Hepatocyte (in vitro differentiated cells): ENCODE data around the gene RCAN2. TPM values are rescaled to one million over a fixed set of nuclear protein-coding genes. Genes with fewer than 3 reads are reported as not detected.

Experiments used
- DNase-seq: peaks from one replicate; pipeline ENCODE4 v3.0.0-alpha.2; 2016; ENCODE audit warnings: low spot score
- H2AFZ ChIP-seq: fragments of 200-600 bp; sonication (generic); 2 replicates; pipeline ENCODE4 v1.6.0; 2016; ENCODE audit warnings: antibody characterized with exemption, mild to moderate bottlenecking
- H3K27ac ChIP-seq: fragments of 200-600 bp; sonication (generic); 2 replicates; pipeline ENCODE4 v1.5.1; 2016; ENCODE audit warnings: mild to moderate bottlenecking
- H3K27me3 ChIP-seq: fragments of 200-600 bp; sonication (generic); 2 replicates; pipeline ENCODE4 v1.6.1; 2016
- H3K36me3 ChIP-seq: fragments of 200-600 bp; sonication (generic); replicated peaks from 2 replicates; pipeline ENCODE4 v1.5.1; 2016; ENCODE audit warnings: low read depth; ENCODE audit not compliant: insufficient read depth
- H3K4me1 ChIP-seq: fragments of 200-600 bp; sonication (generic); 2 replicates; pipeline ENCODE4 v1.5.1; 2016; ENCODE audit warnings: mild to moderate bottlenecking, moderate library complexity; ENCODE audit not compliant: insufficient read depth
- H3K4me2 ChIP-seq: fragments of 200-600 bp; sonication (generic); 2 replicates; pipeline ENCODE4 v1.6.0; 2016
- H3K4me3 ChIP-seq: fragments of 200-600 bp; sonication (generic); 2 replicates; pipeline ENCODE4 v1.5.1; 2016; ENCODE audit warnings: mild to moderate bottlenecking
- H3K79me2 ChIP-seq: fragments of 200-600 bp; sonication (generic); 2 replicates; pipeline ENCODE4 v1.6.0; 2017; ENCODE audit warnings: mild to moderate bottlenecking
- H3K9me2 ChIP-seq: fragments of 200-600 bp; sonication (generic); replicated peaks from 2 replicates; pipeline ENCODE4 v1.6.0; 2017; ENCODE audit warnings: mild to moderate bottlenecking; ENCODE audit not compliant: insufficient read depth
- H3K9me3 ChIP-seq: fragments of 200-600 bp; sonication (generic); 2 replicates; pipeline ENCODE4 v1.5.1; 2016; ENCODE audit warnings: low read depth, mild to moderate bottlenecking
- H4K20me1 ChIP-seq: fragments of 200-600 bp; sonication (generic); 2 replicates; pipeline ENCODE4 v1.6.0; 2016; ENCODE audit warnings: mild to moderate bottlenecking; ENCODE audit not compliant: insufficient read depth, poor library complexity, severe bottlenecking
- EZH2 ChIP-seq: fragments of 200-600 bp; sonication (generic); IDR thresholded peaks from 2 replicates; pipeline ENCODE4 v1.6.1; 2016; ENCODE audit warnings: antibody characterized with exemption, mild to moderate bottlenecking, borderline replicate concordance
- EZH2phosphoT487 ChIP-seq: fragments of 200-600 bp; sonication (generic); IDR thresholded peaks from one replicate; pipeline ENCODE4 v1.6.1; 2018; ENCODE audit warnings: antibody characterized with exemption, mild to moderate bottlenecking, low read depth, moderate library complexity; ENCODE audit not compliant: unreplicated experiment, severe bottlenecking
- WGBS: methylation state at CpG from one replicate; pipeline ENCODE4 v1.1.6; 2016; ENCODE audit warnings: low lambda C conversion rate; ENCODE audit errors: missing lambda C conversion rate; 5-methylcytosine and 5-hydroxymethylcytosine counted together
- polyA plus RNA-seq: library from polyadenylated mRNA; unstranded; fragments of >200 nt; fragmentation: Nextera tagmentation; extraction: Ambion mirVana; gene quantifications from 2 replicates; pipeline ENCODE4 v1.2.1, GENCODE V29; 2016
- total RNA-seq: library from RNA; depleted of rRNA; stranded (reverse); fragments of >200 nt; gene quantifications from 2 replicates; pipeline ENCODE4 v1.2.3, GENCODE V29; 2014
- TF ChIP-seq, protein P1 (sequence below): fragments of 200-600 bp; sonication (generic); IDR thresholded peaks from 2 replicates; pipeline ENCODE4 v1.5.1; 2016; ENCODE audit warnings: antibody characterized with exemption, mild to moderate bottlenecking; ENCODE audit not compliant: poor library complexity

Gene RCAN2
- total and polyA plus RNA-seq, 2 experiments from 2014 or later = 5.0 to 6.6 TPM

DNA sequence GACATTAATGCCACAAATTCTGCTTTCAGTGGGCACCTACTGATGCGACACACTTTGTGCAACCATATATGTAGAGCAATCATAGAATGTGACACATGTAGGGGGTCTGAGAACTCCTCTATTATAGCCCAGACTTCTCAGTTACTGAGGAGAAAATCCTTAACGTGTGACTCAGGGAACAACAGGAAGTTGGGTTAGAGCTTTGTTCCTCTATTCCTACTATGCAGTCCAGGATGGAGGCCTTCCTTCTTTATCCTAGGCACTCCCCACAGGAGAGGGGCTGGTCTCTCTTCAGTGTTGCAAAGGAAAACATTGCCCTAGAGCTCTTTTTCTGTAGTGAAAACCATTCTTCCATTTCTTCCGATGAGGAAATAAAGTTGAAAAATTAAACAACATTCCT lies 39.6 kb upstream of the RCAN2 start:
- no peaks in the 10 kb centered on the region for H3K27me3 ChIP-seq
- no peaks in the 10 kb centered on the region for H4K20me1 ChIP-seq
- no peak overlapping the region for H3K4me3 ChIP-seq
- no peak for DNase-seq
- 75% methylated on average over 3 of the region's 3 CpGs for WGBS
- no peak overlapping the region for H3K4me2 ChIP-seq
- no peaks in the 10 kb centered on the region for H3K79me2 ChIP-seq
- no peaks in the 10 kb centered on the region for H3K4me1 ChIP-seq
- TF ChIP-seq EZH2phosphoT487 = no peak
- peaks cover 3% of the 10 kb centered on the region for H3K9me2 ChIP-seq
- no peak overlapping the region for H2AFZ ChIP-seq
- no peaks in the 10 kb centered on the region for H3K36me3 ChIP-seq
- no peaks in the 10 kb centered on the region for H3K9me3 ChIP-seq
- no peak overlapping the region for H3K27ac ChIP-seq

DNA sequence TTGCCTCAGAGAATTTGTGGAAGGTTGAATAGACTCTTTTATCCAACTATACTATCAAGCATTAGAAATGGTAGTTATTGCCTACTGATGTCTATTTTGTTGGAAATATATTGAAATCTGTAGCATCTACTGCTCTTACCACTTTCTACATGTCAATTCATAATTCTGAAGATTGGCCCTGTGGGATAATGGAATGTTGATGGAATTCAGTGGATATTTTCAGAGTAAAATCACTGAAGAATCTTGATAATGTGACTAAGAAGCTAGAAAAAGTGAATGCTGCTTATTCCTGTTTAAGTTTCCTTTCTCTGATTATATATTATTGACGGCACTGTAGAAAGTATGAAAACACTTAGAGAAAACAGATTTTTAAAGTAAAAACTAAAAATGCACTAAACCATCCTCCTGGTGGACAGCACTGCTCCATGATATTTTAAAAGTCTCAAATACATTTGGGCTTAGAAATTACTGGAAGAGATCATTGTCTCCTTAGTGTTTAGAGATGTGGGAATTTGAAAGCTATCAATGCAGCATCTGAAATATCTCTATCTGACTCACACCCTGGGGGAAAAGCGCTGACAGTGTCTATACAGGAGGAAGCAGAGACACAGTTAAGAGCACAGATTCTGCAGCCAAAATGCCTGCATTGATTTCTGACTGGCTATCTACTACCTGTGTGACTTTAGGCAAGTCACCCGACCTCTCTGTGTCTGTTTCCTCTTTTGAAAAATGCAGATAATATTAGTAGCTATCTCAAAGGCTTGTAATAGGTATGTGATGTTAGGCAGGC lies 37.9 kb upstream of the RCAN2 start:
- Histone ChIP-seq H3K9me3 (no peaks in the 10 kb centered on the region), H3K4me3 (no peak overlapping the region), H3K79me2 (no peaks in the 10 kb centered on the region), H3K4me1 (no peaks in the 10 kb centered on the region), H3K27ac (no peak overlapping the region), H3K36me3 (no peaks in the 10 kb centered on the region), H3K27me3 (no peaks in the 10 kb centered on the region), H3K4me2 (no peak overlapping the region), H4K20me1 (no peaks in the 10 kb centered on the region), H3K9me2 (peaks cover 3% of the 10 kb centered on the region), H2AFZ (no peak overlapping the region)
- no peak for DNase-seq
- TF ChIP-seq EZH2 = no peak
- no peak for TF ChIP-seq EZH2phosphoT487
- TF ChIP-seq, protein P1, sequence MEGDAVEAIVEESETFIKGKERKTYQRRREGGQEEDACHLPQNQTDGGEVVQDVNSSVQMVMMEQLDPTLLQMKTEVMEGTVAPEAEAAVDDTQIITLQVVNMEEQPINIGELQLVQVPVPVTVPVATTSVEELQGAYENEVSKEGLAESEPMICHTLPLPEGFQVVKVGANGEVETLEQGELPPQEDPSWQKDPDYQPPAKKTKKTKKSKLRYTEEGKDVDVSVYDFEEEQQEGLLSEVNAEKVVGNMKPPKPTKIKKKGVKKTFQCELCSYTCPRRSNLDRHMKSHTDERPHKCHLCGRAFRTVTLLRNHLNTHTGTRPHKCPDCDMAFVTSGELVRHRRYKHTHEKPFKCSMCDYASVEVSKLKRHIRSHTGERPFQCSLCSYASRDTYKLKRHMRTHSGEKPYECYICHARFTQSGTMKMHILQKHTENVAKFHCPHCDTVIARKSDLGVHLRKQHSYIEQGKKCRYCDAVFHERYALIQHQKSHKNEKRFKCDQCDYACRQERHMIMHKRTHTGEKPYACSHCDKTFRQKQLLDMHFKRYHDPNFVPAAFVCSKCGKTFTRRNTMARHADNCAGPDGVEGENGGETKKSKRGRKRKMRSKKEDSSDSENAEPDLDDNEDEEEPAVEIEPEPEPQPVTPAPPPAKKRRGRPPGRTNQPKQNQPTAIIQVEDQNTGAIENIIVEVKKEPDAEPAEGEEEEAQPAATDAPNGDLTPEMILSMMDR = no peak
- 87% methylated on average over 3 of the region's 3 CpGs for WGBS

DNA sequence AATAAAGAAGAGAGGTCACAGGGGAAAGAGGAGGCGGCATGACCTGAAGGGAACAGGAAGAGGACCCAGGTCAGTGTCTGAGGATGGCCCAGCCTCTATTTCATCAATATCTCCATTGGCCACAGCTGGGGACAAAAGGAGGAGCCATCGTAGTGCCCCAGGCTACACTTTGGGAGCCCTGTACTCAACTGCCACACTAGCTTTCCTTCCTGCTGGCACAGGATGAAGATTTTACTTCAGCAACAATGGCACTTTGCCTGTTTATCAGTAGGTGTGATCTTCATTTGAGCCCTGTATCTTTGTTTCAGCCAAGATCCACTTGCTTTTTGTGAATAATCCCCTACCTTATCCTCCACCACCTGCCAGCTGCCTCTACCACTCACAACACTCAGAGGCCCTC lies 35.4 kb upstream of the RCAN2 start:
- Histone ChIP-seq H3K36me3 (no peaks in the 10 kb centered on the region), H3K9me2 (peaks cover 3% of the 10 kb centered on the region), H3K4me1 (no peaks in the 10 kb centered on the region), H4K20me1 (no peaks in the 10 kb centered on the region), H3K79me2 (no peaks in the 10 kb centered on the region), H2AFZ (no peak overlapping the region), H3K27me3 (no peaks in the 10 kb centered on the region), H3K9me3 (no peaks in the 10 kb centered on the region), H3K4me2 (no peak overlapping the region), H3K27ac (no peak overlapping the region), H3K4me3 (no peak overlapping the region)
- WGBS = 93% methylated on average over 2 of the region's 2 CpGs
- no peak for DNase-seq
- TF ChIP-seq EZH2phosphoT487 = no peak
- TF ChIP-seq, protein P1 = no peak
- TF ChIP-seq EZH2 = no peak

DNA sequence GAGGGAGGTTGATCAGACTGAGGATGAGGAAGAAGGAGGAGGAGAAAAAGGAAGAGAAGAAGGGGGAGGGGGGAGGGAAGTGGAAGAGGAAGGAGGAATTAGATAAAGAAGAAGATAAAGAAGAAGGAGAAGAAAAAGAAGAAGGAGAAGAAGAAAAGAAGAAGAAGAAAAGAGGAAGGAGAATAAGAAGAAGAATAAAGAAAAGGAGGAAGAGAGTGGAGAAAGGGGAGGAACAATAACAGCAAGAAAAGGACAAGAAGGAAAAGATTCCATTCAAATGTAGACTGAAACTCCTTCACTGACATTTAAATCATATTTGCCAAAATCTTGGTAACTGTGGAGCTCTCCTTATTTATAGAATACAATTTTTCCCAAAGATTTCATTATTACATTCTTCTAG lies 34.3 kb upstream of the RCAN2 start:
- Histone ChIP-seq H3K27ac (no peak overlapping the region), H3K36me3 (no peaks in the 10 kb centered on the region), H3K9me2 (peaks cover 3% of the 10 kb centered on the region), H3K9me3 (no peaks in the 10 kb centered on the region), H3K4me2 (no peak overlapping the region), H3K4me3 (no peak overlapping the region), H3K4me1 (no peaks in the 10 kb centered on the region), H4K20me1 (no peaks in the 10 kb centered on the region), H3K79me2 (no peaks in the 10 kb centered on the region), H2AFZ (no peak overlapping the region), H3K27me3 (no peaks in the 10 kb centered on the region)
- DNase-seq = no peak
- TF ChIP-seq EZH2phosphoT487 = no peak
- TF ChIP-seq, protein P1 = no peak
- TF ChIP-seq EZH2 = no peak
